DOHH2 (cell line): ENCODE data around the gene TMEM14A.
"Not testable (repeated sequence)": the region's sequence is repeated elsewhere in the genome, so short reads cannot be mapped to it uniquely, and the experiment has no call there.

ENCODE experiments used
- H3F3A ChIP-seq: fragments of 200-600 bp; sonication (generic), shearing (Covaris generic); 2 replicates; pipeline ENCODE4 v1.6.0; 2016; ENCODE audit warnings: antibody characterized with exemption, mild to moderate bottlenecking; ENCODE audit not compliant: control insufficient read depth, insufficient read depth
- H3K27ac ChIP-seq: fragments of 200-600 bp; sonication (generic); 2 replicates; pipeline ENCODE4 v1.5.1; 2014; ENCODE audit warnings: low read depth, mild to moderate bottlenecking, low read length, moderate library complexity
- H3K27me3 ChIP-seq: fragments of 200-600 bp; sonication (generic); 2 replicates; pipeline ENCODE4 v1.6.1; 2014; ENCODE audit warnings: mild to moderate bottlenecking, low read length, mixed read lengths; ENCODE audit not compliant: control insufficient read depth
- H3K36me3 ChIP-seq: fragments of 200-600 bp; sonication (generic); 2 replicates; pipeline ENCODE4 v1.6.1; 2014; ENCODE audit warnings: mild to moderate bottlenecking, low read length, moderate library complexity, mixed read lengths; ENCODE audit not compliant: control insufficient read depth
- H3K4me1 ChIP-seq: fragments of 200-600 bp; sonication (generic); 2 replicates; pipeline ENCODE4 v1.6.1; 2014; ENCODE audit warnings: mild to moderate bottlenecking, low read length, mixed read lengths; ENCODE audit not compliant: control insufficient read depth
- H3K4me2 ChIP-seq: fragments of 200-600 bp; sonication (generic); 2 replicates; pipeline ENCODE4 v1.6.0; 2014; ENCODE audit warnings: mild to moderate bottlenecking, low read length, moderate library complexity
- H3K4me3 ChIP-seq: fragments of 200-600 bp; sonication (generic); 2 replicates; pipeline ENCODE4 v1.5.1; 2014; ENCODE audit warnings: mild to moderate bottlenecking, low read length, mixed read lengths
- H3K79me2 ChIP-seq: fragments of 200-600 bp; sonication (generic); 2 replicates; pipeline ENCODE4 v1.6.1; 2014; ENCODE audit warnings: mild to moderate bottlenecking, low read length, mixed read lengths; ENCODE audit not compliant: control insufficient read depth
- H3K9me2 ChIP-seq: fragments of 200-600 bp; sonication (generic); replicated peaks from 2 replicates; pipeline ENCODE4 v1.6.1; 2014; ENCODE audit warnings: mild to moderate bottlenecking, low read length, mixed read lengths; ENCODE audit not compliant: control insufficient read depth
- H3K9me3 ChIP-seq: fragments of 200-600 bp; sonication (generic); 2 replicates; pipeline ENCODE4 v1.6.1; 2014; ENCODE audit warnings: antibody characterized with exemption, low read length, mixed read lengths; ENCODE audit not compliant: control insufficient read depth, insufficient read depth
- H4K20me1 ChIP-seq: fragments of 200-600 bp; sonication (generic); 2 replicates; pipeline ENCODE4 v1.6.0; 2014; ENCODE audit warnings: low read depth, mild to moderate bottlenecking, antibody characterized with exemption, low read length, moderate library complexity; ENCODE audit not compliant: control insufficient read depth, insufficient read depth
- CTCF ChIP-seq: fragments of 200-600 bp; sonication (generic); IDR thresholded peaks from one replicate; pipeline ENCODE4 v1.5.1; 2014; ENCODE audit warnings: antibody characterized with exemption, mild to moderate bottlenecking, low read depth, low read length; ENCODE audit not compliant: poor library complexity, severe bottlenecking
- EZH2phosphoT487 ChIP-seq: fragments of 200-600 bp; sonication (generic); IDR thresholded peaks from 2 replicates; pipeline ENCODE4 v1.6.1; 2017; ENCODE audit warnings: borderline replicate concordance, mild to moderate bottlenecking, antibody characterized with exemption, low read length, moderate library complexity, mixed read lengths

Gene TMEM14A

GRCh38 chr6:52712136-52712535 is 41.2 kb downstream of the TMEM14A start:
- Histone ChIP-seq H4K20me1 (no peaks in the 10 kb centered on the region), H3K4me2 (no peak overlapping the region), H3K4me1 (no peaks in the 10 kb centered on the region), H3K9me3 (no peaks in the 10 kb centered on the region), H3K27ac (no peak overlapping the region), H3F3A (no peaks in the 10 kb centered on the region), H3K79me2 (no peaks in the 10 kb centered on the region), H3K9me2 (no peaks in the 10 kb centered on the region), H3K36me3 (no peaks in the 10 kb centered on the region), H3K27me3 (peaks cover 7% of the 10 kb centered on the region; the same call in 1 of the 2 replicates), H3K4me3 (no peak overlapping the region)
- TF ChIP-seq EZH2phosphoT487 (no peak), CTCF (no peak)

- H4K20me1 ChIP-seq, H3K79me2 ChIP-seq, H3F3A ChIP-seq, H3K4me3 ChIP-seq, H3K36me3 ChIP-seq, H3K27ac ChIP-seq, H3K4me1 ChIP-seq, H3K9me2 ChIP-seq, H3K9me3 ChIP-seq, H3K4me2 ChIP-seq: not testable (repeated sequence)
- H3K27me3 ChIP-seq = peaks cover 12% of the 10 kb centered on the region
These were observed 43.8 kb downstream of the TMEM14A start for GRCh38 chr6:52714761-52715160.

- Histone ChIP-seq H3K27ac (no peak overlapping the region), H3K27me3 (peaks cover 12% of the 10 kb centered on the region), H3K9me3 (no peaks in the 10 kb centered on the region), H3K9me2 (no peaks in the 10 kb centered on the region), H3K4me2 (no peak overlapping the region), H3K4me3 (no peak overlapping the region), H3K36me3 (no peaks in the 10 kb centered on the region), H3K4me1 (no peaks in the 10 kb centered on the region), H3F3A (no peaks in the 10 kb centered on the region), H4K20me1 (no peaks in the 10 kb centered on the region), H3K79me2 (no peaks in the 10 kb centered on the region)
- TF ChIP-seq EZH2phosphoT487 = no peak
- no peak for TF ChIP-seq CTCF
These were observed 47.6 kb downstream of the TMEM14A start for GRCh38 chr6:52718550-52718949.

GRCh38 chr6:52720321-52720720 is 49.4 kb downstream of the TMEM14A start:
- no peaks in the 10 kb centered on the region for H3K79me2 ChIP-seq
- no peaks in the 10 kb centered on the region for H3K36me3 ChIP-seq
- no peak overlapping the region for H3K27ac ChIP-seq
- no peaks in the 10 kb centered on the region for H3K4me1 ChIP-seq
- peaks cover 12% of the 10 kb centered on the region for H3K27me3 ChIP-seq
- no peaks in the 10 kb centered on the region for H3F3A ChIP-seq
- no peaks in the 10 kb centered on the region for H3K9me3 ChIP-seq
- no peaks in the 10 kb centered on the region for H3K9me2 ChIP-seq
- no peak overlapping the region for H3K4me2 ChIP-seq
- no peak for TF ChIP-seq EZH2phosphoT487
- TF ChIP-seq CTCF = no peak
- no peak overlapping the region for H3K4me3 ChIP-seq
- no peaks in the 10 kb centered on the region for H4K20me1 ChIP-seq
